Skin of body (tissue), 2 donors: Measurements from ENCODE around the gene MGMT. TPM values are rescaled to one million over a fixed set of nuclear protein-coding genes. Genes with fewer than 3 reads are reported as not detected.

Experiments
- DNase-seq: peaks from one replicate; lab custom pipeline; 2025; lab: John Stamatoyannopoulos, UW
- total RNA-seq: library from RNA; depleted of rRNA; stranded (reverse); fragments of >200 nt; gene quantifications from one replicate; pipeline ENCODE4 v1.2.3, GENCODE V29; 2014

The MGMT gene
- total RNA-seq, 1 donor from 2014 or later: 25.4 TPM

DNA sequence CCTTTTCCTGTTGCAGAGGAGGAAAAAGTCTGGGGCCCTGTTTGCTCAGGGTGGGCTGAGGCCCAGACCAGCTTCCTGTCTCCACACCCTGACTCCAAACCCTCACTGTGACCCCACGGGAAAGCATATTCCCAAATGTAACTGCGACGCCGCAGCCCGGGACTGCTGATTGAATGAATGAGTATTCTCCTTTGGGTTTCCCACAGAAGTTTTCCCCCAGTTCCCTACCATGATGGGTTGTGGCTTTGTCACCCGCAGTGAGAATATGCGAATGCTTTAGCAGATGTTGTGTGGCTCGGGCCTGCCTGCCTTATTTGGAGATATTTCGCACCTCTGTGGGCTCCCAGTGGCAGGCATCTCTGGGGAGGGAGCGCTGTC, 50.6 kb downstream of the MGMT start:
- no peak for DNase-seq

DNA sequence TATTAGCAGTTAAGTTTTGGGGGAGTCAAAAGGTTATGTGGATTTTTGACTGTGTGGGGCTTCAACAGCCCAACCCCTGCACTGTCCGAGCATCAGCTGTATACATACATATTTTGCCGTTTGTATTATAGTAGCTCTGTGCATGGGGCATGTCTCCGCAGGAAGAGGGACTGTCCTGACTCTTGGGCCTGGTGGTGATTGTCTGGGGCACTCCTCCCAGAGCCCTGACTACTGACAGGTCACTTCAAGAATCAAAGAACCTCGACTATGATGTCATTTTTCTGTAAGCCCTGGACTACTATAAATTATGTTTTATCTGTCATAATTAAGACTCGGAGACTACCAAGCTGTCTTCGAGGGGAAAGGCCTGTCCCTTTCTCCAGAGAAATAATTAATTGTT, 51.8 kb downstream of the MGMT start:
- no peak for DNase-seq

DNA sequence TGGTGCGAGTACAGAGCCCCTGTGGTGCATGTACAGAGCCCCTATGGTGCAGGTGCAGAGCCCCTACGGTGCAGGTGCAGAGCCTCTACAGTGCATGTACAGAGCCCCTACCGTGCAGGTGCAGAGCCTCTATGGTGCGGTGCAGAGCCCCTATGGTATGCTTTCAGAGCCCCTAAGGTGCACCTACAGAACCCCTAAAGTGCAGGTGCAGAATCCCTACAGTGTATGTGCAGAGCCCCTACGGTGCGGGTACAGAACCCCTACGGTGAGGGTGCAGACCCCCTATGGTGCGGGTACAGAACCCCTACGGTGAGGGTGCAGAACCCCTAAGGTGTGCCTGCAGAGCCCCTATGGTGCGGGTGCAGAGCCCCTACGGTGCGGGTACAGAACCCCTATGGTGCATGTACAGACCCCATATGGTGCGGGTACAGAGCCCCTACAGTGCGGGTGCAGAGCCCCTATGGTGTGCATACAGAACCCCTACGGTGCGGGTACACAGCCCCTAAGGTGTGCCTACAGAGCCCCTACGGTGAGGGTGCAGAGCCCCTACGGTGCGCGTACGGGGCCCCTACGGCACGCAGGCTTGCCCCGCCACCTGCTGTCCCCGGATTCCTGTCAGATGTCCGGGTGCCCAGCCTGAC, 53.5 kb downstream of the MGMT start:
- no peak for DNase-seq

DNA sequence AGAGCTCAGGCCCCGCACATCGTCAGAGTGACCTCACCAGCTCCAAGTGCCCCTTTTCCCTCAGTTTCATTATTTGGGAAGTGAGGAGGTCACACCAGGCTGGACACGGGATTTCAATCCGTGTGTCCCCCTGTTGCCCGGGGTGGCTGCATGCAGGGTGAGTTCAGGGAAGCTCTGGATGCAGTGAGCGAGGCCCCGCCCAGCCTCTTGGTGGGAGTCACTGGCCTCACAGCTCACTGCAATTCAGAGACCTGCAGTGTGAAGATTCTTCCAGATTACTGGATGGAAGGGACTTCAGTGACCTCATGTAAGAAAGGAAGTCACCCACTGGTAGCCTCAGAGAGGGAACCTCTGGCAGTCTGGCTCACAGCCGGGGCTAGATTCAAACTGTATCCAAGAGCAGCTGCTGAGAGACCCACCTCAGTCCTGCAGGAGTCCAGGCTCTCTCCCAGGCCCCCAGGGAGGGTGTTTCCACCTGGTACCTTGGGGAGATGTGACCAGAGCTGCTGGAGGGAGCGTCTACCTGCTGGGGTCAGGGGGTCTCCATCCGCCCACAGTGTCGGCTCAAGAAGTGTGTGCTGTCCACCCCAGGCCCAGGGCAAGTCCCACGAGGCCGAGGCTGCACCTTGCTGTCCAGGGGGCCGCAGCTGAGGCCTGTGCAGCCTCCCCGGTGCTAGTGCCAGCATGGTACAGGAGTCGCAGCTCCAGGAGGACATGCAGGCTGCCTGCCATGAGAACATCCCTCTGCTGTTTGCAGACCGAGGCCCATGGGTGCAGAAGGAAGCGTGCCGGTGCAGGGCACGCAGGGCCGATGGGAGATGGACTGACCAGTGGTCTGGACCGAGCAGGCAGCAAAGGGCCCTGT, 54.4 kb downstream of the MGMT start:
- no peak for DNase-seq

DNA sequence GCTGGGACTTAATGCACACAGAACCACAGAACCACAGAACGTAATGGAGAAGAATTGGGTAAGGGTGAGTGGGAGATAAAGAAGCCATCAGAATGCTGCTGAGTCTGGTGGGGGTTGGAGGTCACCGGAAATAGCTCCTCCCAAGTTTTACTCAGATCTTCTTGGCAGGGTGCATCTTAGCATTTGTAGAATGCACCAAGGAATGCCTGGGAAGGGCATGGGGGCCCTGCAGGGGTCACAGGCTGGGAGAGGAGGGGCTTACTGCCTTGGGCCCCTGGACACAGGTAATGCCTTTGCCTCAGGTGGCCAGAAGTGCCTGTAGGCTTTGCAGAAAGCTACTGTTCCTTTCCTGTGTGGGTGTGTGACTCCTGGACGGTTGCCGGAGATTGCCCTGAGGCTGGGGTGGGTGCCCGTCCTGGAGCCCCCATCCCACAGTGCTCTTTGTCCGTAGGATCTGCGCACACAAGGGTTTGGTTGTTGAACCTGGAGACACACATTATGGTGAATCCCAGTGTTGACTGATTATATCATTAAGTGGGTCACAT, 55.1 kb downstream of the MGMT start:
- DNase-seq: no peak

DNA sequence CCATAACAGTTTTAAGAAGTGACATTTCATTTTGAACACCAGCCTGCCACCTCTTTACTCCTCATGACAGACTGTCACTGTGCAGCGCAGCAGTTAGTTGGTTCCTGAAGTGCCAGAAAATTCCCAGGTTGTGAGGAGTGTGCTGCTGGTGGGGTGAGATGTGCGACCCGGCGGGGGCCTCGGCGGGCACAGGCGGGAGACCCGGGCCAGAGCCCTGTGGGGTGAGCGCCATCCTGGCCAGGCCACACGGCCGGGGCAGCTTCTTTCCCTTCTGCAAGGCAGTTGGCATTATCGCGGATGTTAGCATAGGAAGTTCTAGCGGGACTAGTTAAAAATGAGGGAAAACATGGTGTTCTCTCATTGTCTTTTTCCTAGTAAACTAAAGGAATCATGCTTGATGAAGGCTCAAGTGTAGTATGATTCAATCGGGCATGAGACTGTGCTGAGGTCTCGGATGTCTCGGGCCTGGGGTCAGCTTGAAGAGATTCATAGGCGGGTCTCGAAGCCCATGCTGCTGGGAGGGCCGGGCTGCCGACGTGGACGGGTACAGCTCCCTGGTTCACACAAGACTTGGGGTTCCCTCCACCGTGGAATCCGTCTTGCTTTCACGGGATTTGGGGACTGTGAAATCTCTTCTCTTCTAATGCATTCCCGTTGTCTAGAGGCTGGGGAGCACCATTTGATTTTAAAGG, 56.1 kb downstream of the MGMT start:
- DNase-seq: no peak

DNA sequence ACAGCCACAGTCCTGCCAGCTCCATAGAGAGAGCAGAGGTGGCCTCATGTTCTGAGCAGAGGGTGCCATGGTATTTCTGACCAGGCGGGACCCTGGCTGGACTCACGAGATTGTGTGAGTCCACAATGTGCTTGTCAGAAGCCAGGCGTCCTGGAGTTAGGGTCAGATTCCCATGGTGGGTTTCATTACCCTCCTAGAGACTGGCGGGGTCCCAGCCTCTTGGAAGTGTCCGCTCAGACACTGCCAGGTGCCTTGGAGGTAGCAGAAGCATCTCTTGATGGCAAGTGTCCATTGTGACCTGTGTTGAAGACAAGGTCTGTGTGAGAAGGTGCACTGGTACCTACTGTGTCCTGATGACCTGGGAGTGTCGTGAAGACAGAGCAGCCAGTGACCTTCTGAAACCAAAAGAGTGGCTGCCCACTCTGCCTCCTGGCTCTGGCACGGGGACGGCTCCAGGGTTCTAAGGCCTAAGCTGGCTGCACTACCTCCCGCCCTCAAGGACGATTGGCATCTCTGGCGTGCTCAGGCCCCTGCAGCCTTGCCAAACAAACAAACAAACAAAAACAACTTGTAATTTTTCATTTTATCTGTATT, 56.8 kb downstream of the MGMT start:
- no peak for DNase-seq

DNA sequence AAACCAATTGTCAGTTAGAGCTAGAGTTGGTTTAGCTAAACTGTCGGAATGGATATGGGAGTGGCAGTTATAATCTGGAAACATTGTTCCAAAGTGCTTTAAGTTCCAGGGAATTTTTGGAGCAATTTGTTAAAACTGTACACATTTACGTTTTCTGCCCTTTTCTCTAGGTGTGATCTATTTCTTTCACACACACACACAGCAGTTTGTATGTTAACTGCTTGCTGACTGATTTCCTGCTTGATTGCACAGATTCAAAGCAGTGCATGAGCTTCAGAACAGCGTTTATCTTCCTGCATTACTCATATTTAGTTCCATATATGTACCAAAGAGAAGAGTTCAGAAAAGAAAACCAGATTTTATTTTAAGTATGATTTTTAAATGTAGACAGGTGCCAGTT, 57.9 kb downstream of the MGMT start:
- no peak for DNase-seq

DNA sequence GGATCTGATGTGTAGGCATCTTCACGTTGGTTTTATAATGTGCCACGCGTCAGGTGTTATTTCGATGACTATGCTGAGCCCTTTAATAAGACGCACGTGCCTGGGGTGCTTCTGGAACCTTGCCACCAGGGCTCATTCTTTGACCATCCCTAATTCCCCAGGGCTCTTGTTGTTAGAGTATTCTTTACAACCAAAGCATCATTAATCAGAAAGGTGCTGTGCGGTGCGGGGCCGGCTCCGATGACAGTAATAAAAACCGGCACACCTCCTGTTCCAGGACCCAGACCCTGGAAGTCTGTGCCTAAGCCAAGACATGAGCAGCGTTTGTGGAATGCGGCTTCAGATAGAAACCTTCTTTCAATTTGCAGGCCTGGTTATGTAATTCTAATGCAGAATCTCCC, 58.4 kb downstream of the MGMT start:
- peak; percentile 55 for DNase-seq

DNA sequence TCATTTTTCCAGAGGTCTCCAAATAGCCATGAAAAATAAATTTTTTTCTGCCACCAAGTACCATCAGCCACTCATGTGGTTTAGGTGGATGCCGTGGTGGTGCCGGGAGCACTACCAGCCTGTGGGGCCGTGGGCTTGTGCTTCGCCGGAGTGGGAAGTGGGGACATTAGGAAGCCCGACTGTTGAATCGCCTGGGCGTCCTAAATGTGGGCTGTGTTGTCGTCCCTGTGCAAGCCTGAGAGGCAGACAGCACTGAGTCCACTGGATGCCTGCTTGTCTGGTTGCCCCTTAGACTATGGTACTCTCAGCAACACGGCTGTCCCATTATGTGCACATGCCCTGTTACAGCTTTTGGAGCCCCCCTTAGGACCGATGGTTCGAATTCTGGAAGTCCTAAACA, 59.9 kb downstream of the MGMT start:
- no peak for DNase-seq

DNA sequence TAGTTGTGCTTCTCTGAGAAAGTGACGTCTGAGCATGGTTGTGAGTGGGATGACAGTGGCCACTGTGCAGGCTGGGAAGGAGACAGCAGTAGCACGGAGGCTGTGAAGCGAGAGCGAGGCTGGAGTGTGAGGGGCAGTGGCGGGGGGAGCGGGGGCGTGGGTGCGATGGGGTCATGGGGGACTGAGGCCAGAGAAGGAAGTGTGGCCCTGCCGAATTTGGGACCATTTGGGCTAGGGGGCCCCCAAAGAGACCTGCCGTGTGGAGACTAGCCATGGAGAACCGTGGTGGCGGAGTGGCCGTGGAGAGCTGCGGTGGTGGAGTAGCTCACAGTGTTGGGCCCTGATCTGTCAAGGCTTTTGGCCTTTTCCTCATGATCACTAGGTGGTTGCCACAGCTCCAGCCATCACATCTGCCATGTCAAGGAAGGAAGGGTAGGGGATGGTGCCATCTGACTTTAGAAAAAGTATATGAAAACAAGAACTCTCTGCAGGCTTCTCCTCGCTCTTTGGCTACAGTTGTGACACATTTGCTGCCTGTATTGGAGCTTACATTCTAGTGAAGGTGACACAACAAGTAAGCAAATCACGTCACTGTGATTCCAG, 61.4 kb downstream of the MGMT start:
- no peak for DNase-seq

DNA sequence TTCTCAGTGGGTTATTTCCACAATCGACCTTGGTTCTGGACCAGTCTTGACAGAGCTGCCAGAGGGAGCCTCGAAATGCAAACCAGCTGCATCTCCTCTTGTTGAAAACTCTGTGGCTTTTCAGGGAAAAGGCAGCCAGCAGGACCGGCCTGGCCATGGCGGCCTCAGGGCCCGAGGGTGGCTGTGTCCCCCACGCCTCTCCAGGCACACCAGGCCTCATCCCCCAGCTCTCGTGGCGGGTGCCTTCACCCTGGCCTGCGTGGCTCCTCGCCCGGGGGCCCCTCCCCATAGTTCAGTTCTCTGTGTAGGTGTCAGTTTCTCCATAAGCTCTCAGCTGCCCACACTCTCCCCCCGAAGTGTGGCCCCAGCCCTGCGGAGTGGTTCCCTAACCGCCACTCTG, 63.5 kb downstream of the MGMT start:
- DNase-seq: no peak

DNA sequence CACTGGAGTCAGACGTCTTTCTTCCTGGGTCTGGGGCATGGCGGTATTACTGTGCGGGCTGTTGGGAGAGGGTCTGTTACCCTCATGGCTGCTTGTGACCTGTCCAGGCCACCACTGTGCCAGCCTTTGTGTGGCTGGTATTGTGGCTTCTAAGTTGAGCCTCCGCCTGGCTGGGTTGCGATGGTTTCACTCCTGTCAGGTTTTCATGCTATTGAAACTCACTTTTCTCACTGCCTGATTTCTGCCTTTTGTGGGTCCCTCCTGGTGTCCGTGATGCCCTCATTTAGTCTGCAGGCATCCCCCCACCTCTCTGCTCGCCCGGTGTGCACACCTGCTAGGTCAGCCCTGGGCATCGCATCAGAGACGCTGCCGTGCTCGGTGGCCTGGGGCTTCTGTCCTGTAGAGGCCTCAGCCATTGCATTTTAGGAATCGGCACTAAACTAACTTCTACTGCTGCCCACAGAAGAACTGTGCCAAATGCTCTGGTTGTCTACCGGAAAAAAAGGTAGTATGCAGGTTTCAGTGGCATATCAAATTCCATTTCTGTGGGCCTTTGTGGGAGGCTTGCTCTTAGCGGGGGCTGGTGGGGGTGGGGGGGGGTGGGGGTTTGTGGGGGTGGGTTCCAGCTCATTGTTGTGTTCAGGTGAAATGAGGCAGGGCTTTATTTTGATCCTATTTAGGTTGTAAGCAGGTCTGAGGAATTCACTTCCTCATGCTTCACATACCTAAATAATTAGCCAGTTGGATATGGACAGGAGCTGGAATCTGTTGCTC, 64.3 kb downstream of the MGMT start:
- no peak for DNase-seq

DNA sequence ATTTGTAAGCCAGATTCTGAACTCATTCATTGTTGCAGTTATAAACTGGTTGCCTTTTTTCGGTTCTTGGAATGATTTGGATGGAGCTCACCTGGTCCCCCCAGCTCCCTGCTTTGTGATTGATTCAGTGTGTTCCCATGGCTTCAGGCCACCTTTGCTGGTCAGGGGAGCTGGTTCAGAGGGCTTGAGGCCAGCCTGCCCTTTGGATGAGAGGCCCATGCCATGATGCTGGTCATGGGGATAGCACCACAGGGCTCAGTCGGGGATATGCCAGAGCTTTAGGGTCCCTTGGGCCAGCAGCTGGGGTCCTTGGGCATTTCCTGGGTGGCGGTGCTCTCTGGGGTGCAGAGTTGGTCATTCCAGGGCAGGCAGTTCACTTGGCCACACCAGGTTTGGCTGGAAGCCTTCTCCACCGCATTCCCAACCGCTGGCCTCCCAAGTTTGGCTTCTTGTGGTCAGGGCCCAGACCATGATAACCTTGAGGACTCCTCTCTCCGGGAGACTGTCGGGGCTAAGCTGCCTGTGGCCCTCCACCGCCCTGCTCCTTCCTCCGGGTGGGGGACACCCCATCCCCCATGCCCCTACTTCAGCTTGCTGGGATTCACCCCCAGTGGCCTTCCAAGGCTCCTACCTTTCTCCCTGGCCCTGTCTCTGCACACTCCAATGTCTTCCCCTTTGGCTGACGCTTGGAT, 65.1 kb downstream of the MGMT start:
- DNase-seq: no peak

DNA sequence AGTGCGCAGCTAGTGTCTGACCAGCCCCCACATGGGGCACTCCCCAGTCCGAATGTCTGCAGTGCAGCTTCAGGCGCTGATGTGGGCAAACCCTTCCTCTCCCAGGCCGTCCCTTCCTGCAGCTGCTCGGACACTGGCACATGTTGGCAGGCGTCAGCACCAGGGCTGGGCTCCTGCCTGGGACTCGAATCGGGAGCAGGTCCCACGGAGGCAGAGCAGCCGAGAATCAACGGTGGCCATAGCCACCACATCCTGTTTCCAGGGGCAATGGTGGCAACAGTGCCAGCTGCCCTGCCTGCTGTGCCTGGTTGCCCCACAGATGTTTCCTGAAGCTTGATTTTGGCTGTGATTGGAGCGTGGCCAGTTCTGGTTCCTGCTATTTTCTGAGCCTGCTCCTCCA, 65.8 kb downstream of the MGMT start:
- DNase-seq: no peak

DNA sequence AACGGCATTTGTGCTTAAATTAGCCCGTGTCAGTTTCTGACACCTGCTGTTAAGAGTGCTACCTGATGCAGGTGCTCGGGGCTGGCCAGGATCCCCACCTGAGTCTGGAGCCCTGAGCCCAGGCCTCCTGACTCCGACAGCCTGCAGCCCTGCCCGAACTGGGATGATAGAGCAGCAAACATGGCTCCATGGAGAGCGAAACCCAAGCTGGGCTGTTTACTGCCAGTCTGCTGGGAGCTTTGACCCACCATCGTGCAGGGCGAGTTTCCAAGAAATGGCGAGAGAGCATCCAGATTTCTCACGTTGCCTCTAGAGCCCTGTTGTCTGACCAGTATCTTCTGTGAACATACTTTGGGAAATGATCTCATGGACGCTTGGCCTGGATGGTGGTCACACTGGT, 66.2 kb downstream of the MGMT start:
- peak; percentile 40 for DNase-seq

DNA sequence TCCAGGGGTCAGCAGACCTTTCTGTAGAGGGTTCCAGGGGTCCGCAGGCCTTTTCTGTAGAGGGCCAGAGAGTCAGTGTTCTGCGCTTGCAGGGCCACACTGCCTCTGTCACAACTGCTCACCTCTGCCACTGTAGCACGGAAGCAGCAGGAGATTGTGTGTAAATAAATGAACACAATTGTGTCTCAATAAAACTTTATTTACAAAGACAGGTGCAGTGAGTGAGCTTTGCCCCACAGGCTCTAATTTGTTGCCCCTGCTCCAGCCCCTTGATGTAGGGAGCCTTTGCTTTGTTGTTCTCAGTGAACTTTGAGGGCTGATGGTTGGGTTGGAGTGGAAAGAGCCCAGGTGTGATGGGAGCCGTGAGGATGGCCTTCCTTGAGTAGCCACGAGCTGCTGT, 67.8 kb downstream of the MGMT start:
- no peak for DNase-seq

DNA sequence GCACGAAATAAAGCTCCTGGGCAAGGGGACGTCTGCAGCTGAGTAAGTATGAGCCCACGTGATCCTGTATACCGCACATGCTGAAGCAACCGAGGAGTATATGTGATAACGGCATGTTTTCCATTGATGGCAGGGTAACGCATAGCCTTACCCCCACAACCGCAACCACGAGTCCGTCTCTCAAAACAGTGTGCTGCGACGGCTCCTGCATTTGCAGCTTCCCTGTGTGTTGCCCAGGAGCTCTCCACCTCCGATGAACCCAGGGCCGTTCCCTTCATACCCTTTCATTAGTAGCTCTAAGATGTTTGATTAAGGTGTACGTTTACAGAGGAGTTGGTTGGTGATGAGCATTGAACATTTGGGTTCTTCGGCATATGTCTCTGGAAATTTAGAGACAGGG, 69.3 kb downstream of the MGMT start:
- DNase-seq: no peak

DNA sequence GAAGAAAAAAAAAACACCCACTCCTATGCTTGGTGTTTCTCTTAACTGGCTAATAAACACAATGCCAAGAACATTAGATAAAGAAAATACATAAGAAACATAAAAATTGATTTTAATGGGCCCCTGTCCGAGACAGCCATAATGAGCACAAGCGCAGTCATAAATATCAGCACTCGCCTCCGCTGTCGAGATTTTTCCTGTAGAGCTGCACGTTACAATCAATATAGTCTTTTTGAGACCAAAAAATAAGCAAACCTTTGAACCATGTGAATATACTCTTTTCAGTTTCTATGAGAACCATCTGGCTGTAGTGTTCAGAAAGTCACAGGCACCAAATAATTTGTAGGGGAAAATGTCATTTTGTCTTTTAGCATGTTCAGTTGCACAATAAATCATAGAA, 70.1 kb downstream of the MGMT start:
- DNase-seq: no peak

DNA sequence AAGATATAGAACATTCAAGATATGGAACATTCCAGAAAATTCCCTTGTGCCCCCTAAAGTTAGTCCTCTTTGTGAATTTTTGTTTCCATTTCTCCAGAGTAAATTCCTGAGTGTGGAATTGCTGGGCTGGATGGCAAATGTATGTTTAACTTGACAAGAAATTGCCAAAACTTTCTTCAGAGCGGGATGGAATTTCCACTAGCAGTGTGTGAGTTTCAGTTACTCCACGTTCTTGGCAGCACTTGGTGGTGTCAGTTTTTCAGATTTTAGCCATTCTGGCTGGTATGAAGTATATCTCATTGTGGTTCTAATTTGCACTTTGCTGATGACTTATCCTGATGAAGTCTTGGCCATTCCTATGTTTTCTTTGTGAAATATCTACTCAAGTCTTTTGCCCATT, 71.2 kb downstream of the MGMT start:
- no peak for DNase-seq
